Breast epithelium (tissue), 4 donors: ENCODE results near the gene SOWAHB. TPM values are rescaled to one million over a fixed set of nuclear protein-coding genes. Genes with fewer than 3 reads are reported as not detected.
"Not testable (repeated sequence)": the region's sequence is repeated elsewhere in the genome, so short reads cannot be mapped to it uniquely, and the experiment has no call there.

Source experiments
- DNase-seq, 2 donors: peaks; one replicate each; pipeline ENCODE4 v3.0.0-alpha.2; 2019; ENCODE audit warnings: low spot score in 2 of 2
- H3K27ac ChIP-seq, 2 donors: fragments of 200-600 bp; sonication (generic) in 1 of 2; one replicate each; pipeline ENCODE4 v1.5.1; 2016 to 2019; ENCODE audit warnings: mild to moderate bottlenecking in 1 of 2
- H3K27me3 ChIP-seq, 2 donors: fragments of 200-600 bp; sonication (generic) in 1 of 2; one replicate each; pipeline versions ENCODE4 v1.5.1 to v1.6.0; 2017 to 2019; ENCODE audit warnings: control low read depth in 1 of 2, mild to moderate bottlenecking in 1 of 2
- H3K36me3 ChIP-seq: fragments of 200-600 bp; one replicate; pipeline ENCODE4 v1.5.1; 2019
- H3K4me1 ChIP-seq, 2 donors: fragments of 200-600 bp; sonication (generic); one replicate each; pipeline ENCODE4 v1.5.1; 2016 to 2019; ENCODE audit warnings: control low read depth in 1 of 2
- H3K4me3 ChIP-seq, 3 donors: fragments of 200-600 bp; sonication (generic); 1 replicate in 2 of 3; 2 replicates in 1 of 3; pipeline ENCODE4 v1.5.1; 2016 to 2019; ENCODE audit warnings: mild to moderate bottlenecking in 3 of 3, moderate library complexity in 2 of 3
- H3K9me3 ChIP-seq, 2 donors: fragments of 200-600 bp; sonication (generic) in 1 of 2; one replicate each; pipeline ENCODE4 v1.5.1; 2016 to 2019; ENCODE audit warnings: control low read depth in 1 of 2
- CTCF ChIP-seq, 3 donors: fragments of 450-650 bp; IDR thresholded peaks; one replicate each; pipeline ENCODE4 v1.5.1; 2016 to 2017; ENCODE audit warnings: antibody characterized with exemption in 3 of 3, mild to moderate bottlenecking in 3 of 3, moderate library complexity in 3 of 3
- POLR2A ChIP-seq: fragments of 450-650 bp; IDR thresholded peaks from one replicate; pipeline ENCODE4 v1.6.1; 2016; ENCODE audit warnings: antibody characterized with exemption, mild to moderate bottlenecking, moderate library complexity
- POLR2AphosphoS5 ChIP-seq, 3 donors: sonication (generic); formaldehyde crosslinking; IDR thresholded peaks; one replicate each; pipeline ENCODE4 v1.6.1; 2017; ENCODE audit warnings: antibody characterized with exemption in 3 of 3
- intact Hi-C: fragments of 100-400 bp; cut with DNase I; formaldehyde crosslinking; loops from one replicate; pipeline ENCODE4 v1.15.1; 2023; ENCODE audit warnings: low total_unique reads
- total RNA-seq, 3 donors: library from RNA; depleted of rRNA; stranded (reverse); fragments of >200 nt; gene quantifications; one replicate each; pipeline ENCODE4 v1.1.0, GENCODE V29; 2016

SOWAHB gene
- total RNA-seq, 3 donors from 2014 or later: 2.9 to 5.3 TPM; not detected in 1

- DNase-seq: no peak
- no peaks in the 10 kb centered on the region for H3K4me1 ChIP-seq
- no peak for TF ChIP-seq CTCF (IDR thresholded peaks at IDR 0.05)
- no peak for TF ChIP-seq POLR2A
- TF ChIP-seq POLR2AphosphoS5 (IDR thresholded peaks at IDR 0.05): no peak
- H3K36me3 ChIP-seq: no peaks in the 10 kb centered on the region
- no peak overlapping the region for H3K4me3 ChIP-seq
- H3K9me3 ChIP-seq: no peaks in the 10 kb centered on the region
- no peaks in the 10 kb centered on the region for H3K27me3 ChIP-seq
- intact Hi-C loops: no loop called here
- no peak overlapping the region for H3K27ac ChIP-seq
These were observed 18.1 kb downstream of the SOWAHB start for GRCh38 chr4:76879731-76880364.

- H3K9me3 ChIP-seq, H3K36me3 ChIP-seq, DNase-seq, H3K27me3 ChIP-seq, H3K4me3 ChIP-seq, H3K27ac ChIP-seq, intact Hi-C loops, H3K4me1 ChIP-seq: not testable (repeated sequence)
These were observed 19.2 kb downstream of the SOWAHB start for GRCh38 chr4:76878641-76879165.

- H3K4me1 ChIP-seq: no peaks in the 10 kb centered on the region
- no peak overlapping the region for H3K4me3 ChIP-seq
- no peak overlapping the region for H3K27ac ChIP-seq
- DNase-seq: no peak
- no peaks in the 10 kb centered on the region for H3K36me3 ChIP-seq
- intact Hi-C loops: no loop called here
- TF ChIP-seq POLR2A: no peak
- no peak for TF ChIP-seq POLR2AphosphoS5 (IDR thresholded peaks at IDR 0.05)
- TF ChIP-seq CTCF (IDR thresholded peaks at IDR 0.05): no peak
- H3K9me3 ChIP-seq: no peaks in the 10 kb centered on the region
- H3K27me3 ChIP-seq: no peaks in the 10 kb centered on the region
These were observed 23.8 kb downstream of the SOWAHB start for GRCh38 chr4:76874176-76874575.

GRCh38 chr4:76873495-76873894, 24.4 kb downstream of the SOWAHB start:
- DNase-seq: no peak
- H3K27me3 ChIP-seq: no peaks in the 10 kb centered on the region
- no peaks in the 10 kb centered on the region for H3K4me1 ChIP-seq
- intact Hi-C loops: no loop called here
- TF ChIP-seq POLR2AphosphoS5 (IDR thresholded peaks at IDR 0.05) (no peak), POLR2A (no peak), CTCF (IDR thresholded peaks at IDR 0.05) (no peak)
- no peak overlapping the region for H3K27ac ChIP-seq
- H3K36me3 ChIP-seq: no peaks in the 10 kb centered on the region
- H3K4me3 ChIP-seq: no peak overlapping the region
- H3K9me3 ChIP-seq: no peaks in the 10 kb centered on the region

GRCh38 chr4:76872556-76872955, 25.4 kb downstream of the SOWAHB start:
- H3K4me3 ChIP-seq: no peak overlapping the region
- H3K27ac ChIP-seq: no peak overlapping the region
- H3K9me3 ChIP-seq: no peaks in the 10 kb centered on the region
- intact Hi-C loops: no loop called here
- no peaks in the 10 kb centered on the region for H3K36me3 ChIP-seq
- DNase-seq: no peak
- no peaks in the 10 kb centered on the region for H3K4me1 ChIP-seq
- TF ChIP-seq CTCF (IDR thresholded peaks at IDR 0.05): no peak
- TF ChIP-seq POLR2AphosphoS5 (IDR thresholded peaks at IDR 0.05): no peak
- no peak for TF ChIP-seq POLR2A
- H3K27me3 ChIP-seq: no peaks in the 10 kb centered on the region

GRCh38 chr4:76868780-76869179, 29.2 kb downstream of the SOWAHB start:
- H3K4me1 ChIP-seq, H3K36me3 ChIP-seq, H3K27ac ChIP-seq, H3K4me3 ChIP-seq, H3K9me3 ChIP-seq, intact Hi-C loops, DNase-seq, H3K27me3 ChIP-seq: not testable (repeated sequence)
